Thoracic aorta (tissue), 2 donors: Measurements from ENCODE around the gene RFTN1. TPM values are rescaled to one million over a fixed set of nuclear protein-coding genes. Genes with fewer than 3 reads are reported as not detected.

Experiments used
- ATAC-seq: fragments of 150-250 bp; one replicate; pipeline ENCODE4 v1.8.0; 2017; ENCODE audit warnings: low read depth; ENCODE audit not compliant: insufficient number of reproducible peaks, low FRiP score
- DNase-seq: peaks from one replicate; pipeline ENCODE4 v3.0.0-alpha.2; 2020; ENCODE audit warnings: low spot score
- H3K27ac ChIP-seq, 2 donors: fragments of 200-600 bp; sonication (generic); 1 replicate in 1 of 2; 2 replicates in 1 of 2; pipeline ENCODE4 v1.5.1; 2016; ENCODE audit warnings: mild to moderate bottlenecking in 2 of 2, moderate library complexity in 2 of 2
- H3K27me3 ChIP-seq: fragments of 200-600 bp; sonication (generic); replicated peaks from 2 replicates; pipeline ENCODE4 v1.6.0; 2016; ENCODE audit warnings: mild to moderate bottlenecking; ENCODE audit not compliant: insufficient read depth
- H3K36me3 ChIP-seq: fragments of 200-600 bp; sonication (generic); one replicate; pipeline ENCODE4 v1.5.1; 2016
- H3K4me1 ChIP-seq, 2 donors: fragments of 200-600 bp; sonication (generic); 1 replicate in 1 of 2; 2 replicates in 1 of 2; pipeline versions ENCODE4 v1.5.1 to v1.6.0; 2016; ENCODE audit warnings: low read depth in 2 of 2, mild to moderate bottlenecking in 1 of 2; ENCODE audit not compliant: control insufficient read depth in 1 of 2
- H3K4me3 ChIP-seq: fragments of 200-600 bp; sonication (generic); 2 replicates; pipeline ENCODE4 v1.5.1; 2016; ENCODE audit warnings: mild to moderate bottlenecking
- H3K9me3 ChIP-seq: fragments of 200-600 bp; sonication (generic); 2 replicates; pipeline ENCODE4 v1.5.1; 2016
- total RNA-seq, 2 donors: library from RNA; depleted of rRNA; stranded (reverse); fragments of >200 nt; gene quantifications; one replicate each; pipeline versions ENCODE4 v1.1.0 to v1.2.3, GENCODE V29; 2016
- TF ChIP-seq, protein P1 (sequence below): fragments of 200-600 bp; sonication (generic); IDR thresholded peaks from one replicate; pipeline ENCODE4 v1.5.1; 2019; ENCODE audit warnings: antibody characterized with exemption

Gene RFTN1
- total RNA-seq, 2 donors from 2014 or later, result 69.7 to 108 TPM

DNA sequence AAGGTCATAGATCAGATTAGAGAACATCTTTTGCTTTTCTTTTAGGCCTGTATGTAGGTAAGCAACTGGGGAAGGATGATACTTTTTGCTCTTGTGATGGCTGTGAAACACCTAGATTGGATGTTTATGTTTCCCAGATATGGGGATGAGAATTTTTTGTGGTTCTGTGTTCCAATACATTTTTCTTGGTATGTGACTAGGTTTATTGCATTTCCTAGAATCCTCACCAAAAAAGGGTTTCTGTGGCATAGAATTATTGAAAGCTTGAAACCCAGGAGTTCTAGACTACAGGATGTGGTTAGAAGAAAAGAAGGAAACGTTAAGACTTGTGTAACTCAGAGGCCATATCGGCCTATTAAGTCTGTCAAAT lies 222.7 kb downstream of the RFTN1 start:
- DNase-seq (no peak), ATAC-seq (no peak)
- Histone ChIP-seq H3K9me3 (no peaks in the 10 kb centered on the region), H3K36me3 (no peaks in the 10 kb centered on the region), H3K27me3 (no peaks in the 10 kb centered on the region), H3K4me1 (peaks cover 0 to 18% of the 10 kb centered on the region in 2 donors), H3K27ac (no peak overlapping the region), H3K4me3 (no peak overlapping the region)
- TF ChIP-seq, protein P1, sequence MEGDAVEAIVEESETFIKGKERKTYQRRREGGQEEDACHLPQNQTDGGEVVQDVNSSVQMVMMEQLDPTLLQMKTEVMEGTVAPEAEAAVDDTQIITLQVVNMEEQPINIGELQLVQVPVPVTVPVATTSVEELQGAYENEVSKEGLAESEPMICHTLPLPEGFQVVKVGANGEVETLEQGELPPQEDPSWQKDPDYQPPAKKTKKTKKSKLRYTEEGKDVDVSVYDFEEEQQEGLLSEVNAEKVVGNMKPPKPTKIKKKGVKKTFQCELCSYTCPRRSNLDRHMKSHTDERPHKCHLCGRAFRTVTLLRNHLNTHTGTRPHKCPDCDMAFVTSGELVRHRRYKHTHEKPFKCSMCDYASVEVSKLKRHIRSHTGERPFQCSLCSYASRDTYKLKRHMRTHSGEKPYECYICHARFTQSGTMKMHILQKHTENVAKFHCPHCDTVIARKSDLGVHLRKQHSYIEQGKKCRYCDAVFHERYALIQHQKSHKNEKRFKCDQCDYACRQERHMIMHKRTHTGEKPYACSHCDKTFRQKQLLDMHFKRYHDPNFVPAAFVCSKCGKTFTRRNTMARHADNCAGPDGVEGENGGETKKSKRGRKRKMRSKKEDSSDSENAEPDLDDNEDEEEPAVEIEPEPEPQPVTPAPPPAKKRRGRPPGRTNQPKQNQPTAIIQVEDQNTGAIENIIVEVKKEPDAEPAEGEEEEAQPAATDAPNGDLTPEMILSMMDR, result no peak

DNA sequence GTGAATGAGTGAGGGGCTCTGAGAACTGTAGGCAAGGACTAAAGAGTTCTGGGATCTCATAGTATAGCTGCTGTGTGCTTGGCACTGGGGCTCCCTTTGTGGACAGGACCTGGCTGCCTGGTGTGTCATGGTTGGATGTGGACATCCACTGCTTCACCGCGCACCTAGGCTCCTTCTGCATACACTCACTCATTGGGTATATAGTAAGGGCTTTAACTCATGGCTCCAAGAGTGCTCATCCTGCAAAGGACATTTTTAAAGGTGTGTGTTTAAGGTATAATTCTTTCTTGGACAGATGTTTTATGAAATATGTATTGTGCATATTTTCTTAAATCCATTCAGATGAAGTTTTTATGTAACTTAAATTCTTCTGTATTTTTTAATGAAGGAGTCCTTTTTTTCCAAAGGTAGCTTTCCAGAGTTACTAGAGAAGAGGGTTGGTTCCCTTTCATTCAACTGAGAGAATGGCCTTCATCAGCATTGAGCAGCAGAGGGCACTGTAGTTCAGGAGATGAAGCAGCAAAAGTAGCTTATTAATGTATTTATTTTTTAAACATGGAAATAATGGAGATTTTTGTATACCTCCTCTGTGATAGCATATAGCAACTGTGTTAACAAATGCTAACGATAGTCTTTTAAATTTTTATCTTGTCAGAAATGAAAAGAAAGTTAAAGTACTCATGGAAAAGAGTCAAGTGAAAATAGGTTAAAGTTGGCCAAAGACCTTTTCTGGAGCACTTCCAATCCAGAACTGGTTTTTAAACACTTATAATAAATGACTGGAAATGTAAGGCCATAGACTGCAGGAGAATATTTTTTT lies 223.3 kb downstream of the RFTN1 start:
- Histone ChIP-seq H3K27ac (no peak overlapping the region), H3K4me1 (peaks cover 0 to 18% of the 10 kb centered on the region in 2 donors), H3K4me3 (no peak overlapping the region), H3K9me3 (no peaks in the 10 kb centered on the region), H3K27me3 (no peaks in the 10 kb centered on the region), H3K36me3 (no peaks in the 10 kb centered on the region)
- TF ChIP-seq, protein P1, result peak; percentile 73
- no peak for ATAC-seq
- DNase-seq, result no peak

DNA sequence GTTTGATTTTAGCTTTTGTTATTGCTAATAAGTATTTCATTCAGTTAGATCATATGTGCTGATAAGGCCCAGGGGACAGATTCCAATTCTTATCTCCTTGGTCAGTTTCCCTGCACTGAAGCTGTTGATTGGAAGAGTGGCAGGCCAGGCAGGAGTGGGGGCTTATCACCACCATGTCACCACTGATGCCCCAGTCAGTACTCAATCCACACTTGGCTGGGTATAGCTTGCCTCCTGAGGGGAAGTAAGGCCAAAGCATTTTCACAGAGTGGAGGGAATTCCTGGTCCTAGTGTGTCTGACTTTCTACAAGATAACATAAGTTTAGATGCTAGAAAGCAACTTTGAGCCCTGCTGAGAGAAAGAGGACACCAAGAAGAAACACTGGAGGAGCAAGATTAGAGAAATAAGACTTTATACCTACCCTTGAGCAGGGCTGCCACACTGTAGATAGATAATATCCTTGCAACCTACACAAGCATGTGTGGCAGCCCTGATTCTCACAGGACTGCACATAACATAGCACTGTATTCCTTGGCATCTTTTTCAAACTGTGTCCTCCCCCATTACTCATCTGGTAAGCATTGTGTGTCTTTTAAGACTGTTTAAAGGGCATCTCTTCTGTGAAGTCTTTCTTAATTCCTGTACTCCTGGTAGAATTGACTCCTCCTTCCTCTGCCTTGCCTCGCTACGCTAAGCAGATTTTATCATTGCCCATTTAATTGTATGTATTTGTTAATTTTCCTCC lies 224.2 kb downstream of the RFTN1 start:
- H3K9me3 ChIP-seq, result no peaks in the 10 kb centered on the region
- H3K27ac ChIP-seq, result peak overlapping the region in 1 of 2 donors; percentile 42
- no peaks in the 10 kb centered on the region for H3K27me3 ChIP-seq
- no peaks in the 10 kb centered on the region for H3K36me3 ChIP-seq
- DNase-seq (no peak), ATAC-seq (no peak)
- H3K4me3 ChIP-seq, result no peak overlapping the region
- H3K4me1 ChIP-seq, result peaks cover 0 to 18% of the 10 kb centered on the region in 2 donors
- TF ChIP-seq, protein P1, result no peak

DNA sequence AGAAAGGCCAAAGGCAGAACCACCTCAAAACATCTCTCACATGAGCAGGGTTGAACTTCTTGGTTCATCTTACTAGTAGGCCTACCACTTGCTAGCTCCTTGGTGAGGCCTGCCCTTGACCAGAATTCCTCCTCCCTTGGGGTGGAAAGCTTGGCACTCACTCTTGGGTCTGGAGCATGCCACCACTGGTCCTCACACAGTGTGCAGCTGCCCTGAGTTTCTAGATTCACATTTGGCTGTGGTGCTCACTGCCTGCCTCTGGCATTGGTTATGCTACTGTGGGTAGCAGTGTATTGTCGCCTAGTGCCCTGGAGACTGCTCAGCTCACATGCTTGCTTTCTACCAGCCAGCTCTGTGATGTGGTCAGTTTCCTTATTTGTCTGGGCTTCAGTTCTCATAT lies 224.8 kb downstream of the RFTN1 start:
- no peak overlapping the region for H3K4me3 ChIP-seq
- TF ChIP-seq, protein P1, result no peak
- H3K9me3 ChIP-seq, result no peaks in the 10 kb centered on the region
- peak overlapping the region; percentile 23 to 42 for H3K27ac ChIP-seq
- ATAC-seq (no peak), DNase-seq (no peak)
- no peaks in the 10 kb centered on the region for H3K27me3 ChIP-seq
- no peaks in the 10 kb centered on the region for H3K36me3 ChIP-seq
- peaks cover 0 to 18% of the 10 kb centered on the region in 2 donors for H3K4me1 ChIP-seq

DNA sequence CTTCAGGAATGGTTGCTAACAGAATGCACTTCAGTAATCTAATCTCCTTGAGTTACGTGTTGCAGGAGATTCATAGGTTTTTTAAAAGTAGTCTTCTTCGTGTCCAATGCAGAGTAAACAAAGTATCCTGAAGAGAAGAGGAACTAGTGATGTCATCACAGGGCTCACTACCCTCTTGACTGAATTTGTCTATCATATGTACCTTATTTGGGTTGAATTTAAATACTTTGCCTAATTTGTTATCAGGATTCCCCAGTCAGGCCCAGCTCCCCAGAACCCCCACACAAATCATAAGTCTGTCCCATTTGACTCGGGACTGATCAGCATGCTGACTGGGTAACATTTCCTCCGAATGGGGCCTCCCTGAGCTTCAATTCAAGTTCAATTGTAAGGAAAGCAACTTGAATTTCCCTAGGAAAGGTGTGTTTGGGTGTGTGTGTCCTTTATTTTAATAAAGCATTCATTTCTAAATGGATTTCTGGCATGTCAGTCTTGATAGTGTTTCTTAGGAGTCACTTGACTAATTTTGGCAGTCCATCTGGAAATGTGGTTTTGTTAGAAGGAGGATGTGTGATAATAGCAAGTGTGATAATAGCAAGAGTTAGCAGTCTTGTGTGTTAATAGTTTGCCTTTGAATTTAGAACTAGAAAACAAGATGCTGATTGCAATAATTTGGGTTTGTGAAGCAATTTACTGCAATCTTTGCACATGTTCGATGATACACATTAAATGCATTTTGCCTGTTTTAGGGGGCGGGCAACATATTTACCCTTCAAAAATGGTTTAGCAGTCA lies 226.6 kb downstream of the RFTN1 start:
- H3K36me3 ChIP-seq, result no peaks in the 10 kb centered on the region
- TF ChIP-seq, protein P1, result no peak
- H3K4me3 ChIP-seq, result peak overlapping the region; percentile 20
- H3K9me3 ChIP-seq, result no peaks in the 10 kb centered on the region
- H3K27me3 ChIP-seq, result no peaks in the 10 kb centered on the region
- ATAC-seq, result no peak
- peaks cover 0 to 18% of the 10 kb centered on the region in 2 donors for H3K4me1 ChIP-seq
- no peak overlapping the region for H3K27ac ChIP-seq
- DNase-seq, result no peak
